ENCODE results near the gene CACNA1G.

The CACNA1G gene

GRCh38 chr17:50618300-50618699 lies 57.8 kb downstream of the CACNA1G start:
- DNase-seq, result no peak

- no peak for DNase-seq
Observed at GRCh38 chr17:50618941-50619340, 58.4 kb downstream of the CACNA1G start.

- DNase-seq, result no peak
Observed at GRCh38 chr17:50619489-50619888, 59.0 kb downstream of the CACNA1G start.

GRCh38 chr17:50620237-50620636 lies 59.7 kb downstream of the CACNA1G start:
- DNase-seq, result no peak

GRCh38 chr17:50620858-50621257 lies 60.3 kb downstream of the CACNA1G start:
- DNase-seq, result no peak

GRCh38 chr17:50621574-50622031 lies 61.1 kb downstream of the CACNA1G start:
- DNase-seq, result no peak

- no peak for DNase-seq
Observed at GRCh38 chr17:50624321-50624934, 63.9 kb downstream of the CACNA1G start.

GRCh38 chr17:50625032-50625871 lies 64.7 kb downstream of the CACNA1G start:
- no peak for DNase-seq

- DNase-seq, result peak; percentile 56
Observed at GRCh38 chr17:50626037-50626574, 65.6 kb downstream of the CACNA1G start.

- no peak for DNase-seq
Observed at GRCh38 chr17:50627036-50627781, 66.7 kb downstream of the CACNA1G start.

- no peak for DNase-seq
Observed at GRCh38 chr17:50627782-50628601, 67.5 kb downstream of the CACNA1G start.

- DNase-seq, result no peak
Observed at GRCh38 chr17:50629902-50630301, 69.4 kb downstream of the CACNA1G start.

GRCh38 chr17:50630524-50631194 lies 70.1 kb downstream of the CACNA1G start:
- peak; percentile 35 for DNase-seq

GRCh38 chr17:50631195-50631907 lies 70.8 kb downstream of the CACNA1G start:
- peak; percentile 56 for DNase-seq

- no peak for DNase-seq
Observed at GRCh38 chr17:50631908-50632571, 71.5 kb downstream of the CACNA1G start.

GRCh38 chr17:50632637-50633036 lies 72.1 kb downstream of the CACNA1G start:
- no peak for DNase-seq

GRCh38 chr17:50633683-50634082 lies 73.2 kb downstream of the CACNA1G start:
- DNase-seq, result no peak

GRCh38 chr17:50634224-50634914 lies 73.9 kb downstream of the CACNA1G start, which contains the start of gene ABCC3:
Gene ABCC3 (plus strand): TSS chr17:50634881. CDS start chr17:50634937, 56 bp downstream.
- no peak for DNase-seq

- DNase-seq, result no peak
Observed at GRCh38 chr17:50634915-50635731, 74.6 kb downstream of the CACNA1G start.

Measured in NCI-H2171 treated with DMSO at 0.1 percent for 48 hours (cell line).